Measurements from ENCODE around the gene TACC2. TPM values are rescaled to one million over a fixed set of nuclear protein-coding genes. Genes with fewer than 3 reads are reported as not detected.

The TACC2 gene
- total and polyA plus RNA-seq, 2 donors (not counting 1 experiment from before 2014, with no cell fraction given), result not detected

- Histone ChIP-seq H3K9ac (ENCODE audit: low read length) (no peak overlapping the region), H3K9me3 (ENCODE audit: control extremely low read depth in 1 of 3, control insufficient read depth in 2 of 3, insufficient read depth in 1 of 3, low read length in 2 of 3) (no peaks in the 10 kb centered on the region), H3K36me3 (replicated peaks in 1 of 2; ENCODE audit: control extremely low read depth in 1 of 2, control insufficient read depth in 1 of 2, extremely low read depth in 1 of 2, insufficient read depth in 2 of 2, low read length in 1 of 2) (no peaks in the 10 kb centered on the region), H3K4me1 (ENCODE audit: control insufficient read depth in 2 of 2, insufficient read depth in 2 of 2, low read length in 2 of 2) (no peaks in the 10 kb centered on the region), H3K4me3 (ENCODE audit: control extremely low read depth in 1 of 5, extremely low read depth in 1 of 5, insufficient read depth in 1 of 5, low read depth in 2 of 5, low read length in 4 of 5) (no peak overlapping the region), H3K79me2 (ENCODE audit: control insufficient read depth, insufficient read depth, low read length) (no peaks in the 10 kb centered on the region), H3K27me3 (replicated peaks in 1 of 4; ENCODE audit: control extremely low read depth in 1 of 4, control insufficient read depth in 3 of 4, insufficient read depth in 4 of 4, low read length in 3 of 4) (no peaks in the 10 kb centered on the region), H2AFZ (ENCODE audit: insufficient read depth, low read depth, low read length, poor library complexity, severe bottlenecking) (no peak overlapping the region), H3K4me2 (replicated peaks; ENCODE audit: low read depth, low read length, poor library complexity, severe bottlenecking) (no peak overlapping the region), H3K27ac (ENCODE audit: low read length in 2 of 2) (no peak overlapping the region), H4K20me1 (ENCODE audit: control insufficient read depth, insufficient read depth, low read length, poor library complexity, severe bottlenecking) (no peaks in the 10 kb centered on the region)
- H3K4me1 Mint-ChIP-seq, result no peaks in the 10 kb centered on the region
- H3K9me3 Mint-ChIP-seq (ENCODE audit: insufficient read depth), result no peaks in the 10 kb centered on the region
- H3K4me3 Mint-ChIP-seq, result no peak overlapping the region
- H3K27ac Mint-ChIP-seq, result no peak overlapping the region
- TF ChIP-seq EZH2 (IDR thresholded peaks at IDR 0.05; ENCODE audit: borderline replicate concordance, insufficient read depth, low read depth, low read length, poor library complexity, severe bottlenecking), result no peak
- no peak for TF ChIP-seq CTCF (IDR thresholded peaks at IDR 0.05)
- WGBS (ENCODE audit: insufficient coverage), result 43% methylated on average over 4 of the region's 4 CpGs
- ATAC-seq (ENCODE audit: low read depth) (no peak), DNase-seq (no peak)
- POLR2A ChIA-PET, result no interaction called here
- CTCF ChIA-PET, result no interaction called here
- H3K27me3 Mint-ChIP-seq, result peaks cover 4% of the 10 kb centered on the region
- intact Hi-C loops (cut with micrococcal nuclease), result no loop called here
These were observed 192.9 kb downstream of the TACC2 start for GRCh38 chr10:122181876-122182275.

- Histone ChIP-seq H4K20me1 (ENCODE audit: control insufficient read depth, insufficient read depth, low read length, poor library complexity, severe bottlenecking) (no peaks in the 10 kb centered on the region), H3K27ac (ENCODE audit: low read length in 2 of 2) (no peak overlapping the region), H3K4me3 (ENCODE audit: control extremely low read depth in 1 of 5, extremely low read depth in 1 of 5, insufficient read depth in 1 of 5, low read depth in 2 of 5, low read length in 4 of 5) (no peak overlapping the region), H3K36me3 (replicated peaks in 1 of 2; ENCODE audit: control extremely low read depth in 1 of 2, control insufficient read depth in 1 of 2, extremely low read depth in 1 of 2, insufficient read depth in 2 of 2, low read length in 1 of 2) (no peaks in the 10 kb centered on the region), H3K4me1 (ENCODE audit: control insufficient read depth in 2 of 2, insufficient read depth in 2 of 2, low read length in 2 of 2) (no peaks in the 10 kb centered on the region), H3K9ac (ENCODE audit: low read length) (no peak overlapping the region), H3K79me2 (ENCODE audit: control insufficient read depth, insufficient read depth, low read length) (no peaks in the 10 kb centered on the region), H3K4me2 (replicated peaks; ENCODE audit: low read depth, low read length, poor library complexity, severe bottlenecking) (no peak overlapping the region), H3K9me3 (ENCODE audit: control extremely low read depth in 1 of 3, control insufficient read depth in 2 of 3, insufficient read depth in 1 of 3, low read length in 2 of 3) (no peaks in the 10 kb centered on the region), H2AFZ (ENCODE audit: insufficient read depth, low read depth, low read length, poor library complexity, severe bottlenecking) (no peak overlapping the region), H3K27me3 (replicated peaks in 1 of 4; ENCODE audit: control extremely low read depth in 1 of 4, control insufficient read depth in 3 of 4, insufficient read depth in 4 of 4, low read length in 3 of 4) (no peaks in the 10 kb centered on the region)
- intact Hi-C loops (cut with micrococcal nuclease), result no loop called here
- POLR2A ChIA-PET, result no interaction called here
- Mint-ChIP-seq H3K9me3 (ENCODE audit: insufficient read depth) (no peaks in the 10 kb centered on the region), H3K27ac (no peak overlapping the region), H3K4me3 (no peak overlapping the region), H3K27me3 (peaks cover 4% of the 10 kb centered on the region), H3K4me1 (no peaks in the 10 kb centered on the region)
- ATAC-seq (ENCODE audit: low read depth) (no peak), DNase-seq (no peak)
- CTCF ChIA-PET, result no interaction called here
- 71% methylated on average over 5 of the region's 6 CpGs for WGBS (ENCODE audit: insufficient coverage)
- no peak for TF ChIP-seq CTCF (IDR thresholded peaks at IDR 0.05)
- no peak for TF ChIP-seq EZH2 (IDR thresholded peaks at IDR 0.05; ENCODE audit: borderline replicate concordance, insufficient read depth, low read depth, low read length, poor library complexity, severe bottlenecking)
These were observed 193.3 kb downstream of the TACC2 start for GRCh38 chr10:122182308-122182707.

All from B cell (primary cell).